HG03103 (cell line): ENCODE data around the gene IL2RG.
A peak's percentile ranks its signal among the peaks of the same experiment; 100 is the strongest.

ENCODE experiments used
- ATAC-seq: cut with Tn5 transposase; IDR thresholded peaks from one replicate; pipeline ENCODE4 v1.9.1; 2021; ENCODE audit warnings: low read depth; ENCODE audit not compliant: unreplicated experiment

IL2RG gene

GRCh38 chrX:71111141-71111843 is at the start of gene IL2RG:
Gene IL2RG, minus strand, starts transcription at chrX:71111577. Its CDS starts 38 bp downstream, at chrX:71111539.
- ATAC-seq: peak; percentile 89

DNA sequence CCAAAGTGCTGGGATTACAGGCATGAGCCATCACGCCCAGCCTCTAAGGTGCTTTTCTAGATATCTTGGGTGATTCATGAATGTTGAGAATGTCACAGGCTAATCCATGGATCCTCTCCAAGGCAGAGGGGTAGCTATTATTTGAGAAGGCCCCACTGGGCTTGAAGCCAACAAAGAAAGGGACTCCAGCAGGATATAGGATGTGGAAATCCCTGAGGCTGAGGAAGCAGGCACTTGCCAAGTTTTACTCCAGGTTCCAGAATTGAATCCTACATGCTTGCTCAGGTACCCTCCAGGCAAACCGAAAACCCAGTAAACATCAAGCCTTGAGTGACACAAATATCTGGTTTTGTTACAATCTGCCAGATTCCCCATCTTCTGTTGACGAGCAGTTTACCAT is 49.1 kb upstream of the IL2RG start:
- ATAC-seq: no peak

DNA sequence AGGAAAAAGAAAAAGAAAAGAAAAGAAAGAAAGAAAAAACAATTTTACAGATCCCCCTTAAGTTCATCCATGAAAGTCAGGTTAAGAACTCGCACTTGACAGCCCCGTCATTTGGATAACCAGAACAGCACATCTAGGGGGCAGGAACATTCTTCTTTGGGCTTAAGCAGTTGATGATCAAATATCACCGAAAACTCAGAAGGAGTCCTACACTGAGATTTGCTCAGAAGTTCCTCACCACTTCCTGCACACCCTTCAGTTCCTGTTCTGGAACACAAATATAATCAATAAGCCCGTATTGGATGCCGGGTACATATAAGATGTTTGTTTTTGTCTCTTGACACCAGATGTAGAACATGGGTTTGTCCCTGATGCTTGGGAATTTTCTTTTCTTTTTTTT is 48.0 kb upstream of the IL2RG start:
- no peak for ATAC-seq

GRCh38 chrX:71158603-71159002 is 47.2 kb upstream of the IL2RG start:
- no peak for ATAC-seq

- ATAC-seq: no peak
Observed at GRCh38 chrX:71154641-71155040, 43.3 kb upstream of the IL2RG start.

GRCh38 chrX:71154196-71154595 is 42.8 kb upstream of the IL2RG start:
- ATAC-seq: no peak

- ATAC-seq: no peak
Observed at GRCh38 chrX:71151366-71151765, 40.0 kb upstream of the IL2RG start.

GRCh38 chrX:71148278-71148663 is 36.9 kb upstream of the IL2RG start:
- ATAC-seq: no peak

DNA sequence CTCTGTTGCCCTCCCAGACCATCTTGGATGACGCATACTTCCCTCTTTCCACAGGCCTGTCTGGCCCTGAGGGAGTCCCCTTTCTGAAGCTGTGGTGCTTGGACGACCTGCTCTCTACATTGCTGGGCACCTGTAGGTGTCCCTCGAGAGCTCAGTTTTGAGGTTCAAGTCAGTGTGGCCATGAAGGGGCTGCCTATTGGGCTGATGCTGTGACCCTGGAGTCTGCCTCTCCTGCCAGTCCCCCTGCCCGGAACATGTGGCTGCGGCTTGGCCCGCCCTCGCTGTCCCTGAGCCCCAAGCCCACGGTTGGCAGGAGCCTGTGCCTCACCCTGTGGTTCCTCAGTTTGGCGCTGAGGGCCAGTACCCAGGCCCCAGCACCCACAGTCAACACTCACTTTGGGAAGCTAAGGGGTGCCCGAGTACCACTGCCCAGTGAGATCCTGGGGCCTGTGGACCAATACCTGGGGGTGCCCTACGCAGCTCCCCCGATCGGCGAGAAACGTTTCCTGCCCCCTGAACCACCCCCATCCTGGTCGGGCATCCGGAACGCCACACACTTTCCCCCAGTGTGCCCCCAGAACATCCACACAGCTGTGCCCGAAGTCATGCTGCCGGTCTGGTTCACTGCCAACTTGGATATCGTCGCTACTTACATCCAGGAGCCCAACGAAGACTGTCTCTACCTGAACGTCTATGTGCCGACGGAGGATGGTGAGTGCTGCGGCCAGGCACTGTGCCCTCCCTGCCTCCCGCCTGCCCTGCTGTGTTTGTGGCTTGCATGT is 36.3 kb upstream of the IL2RG start:
- no peak for ATAC-seq

GRCh38 chrX:71144651-71145050 is 33.3 kb upstream of the IL2RG start, which contains the start of gene NLGN3:
Gene NLGN3, plus strand, starts transcription at chrX:71144841. Its CDS starts 2,909 bp downstream, at chrX:71147750.
- no peak for ATAC-seq

GRCh38 chrX:71143508-71143907 is 32.1 kb upstream of the IL2RG start:
- no peak for ATAC-seq

- no peak for ATAC-seq
Observed at GRCh38 chrX:71140440-71140839, 29.1 kb upstream of the IL2RG start.

GRCh38 chrX:71131510-71131909 is 20.1 kb upstream of the IL2RG start:
- ATAC-seq: no peak

GRCh38 chrX:71128915-71129765 is 17.8 kb upstream of the IL2RG start:
- no peak for ATAC-seq

DNA sequence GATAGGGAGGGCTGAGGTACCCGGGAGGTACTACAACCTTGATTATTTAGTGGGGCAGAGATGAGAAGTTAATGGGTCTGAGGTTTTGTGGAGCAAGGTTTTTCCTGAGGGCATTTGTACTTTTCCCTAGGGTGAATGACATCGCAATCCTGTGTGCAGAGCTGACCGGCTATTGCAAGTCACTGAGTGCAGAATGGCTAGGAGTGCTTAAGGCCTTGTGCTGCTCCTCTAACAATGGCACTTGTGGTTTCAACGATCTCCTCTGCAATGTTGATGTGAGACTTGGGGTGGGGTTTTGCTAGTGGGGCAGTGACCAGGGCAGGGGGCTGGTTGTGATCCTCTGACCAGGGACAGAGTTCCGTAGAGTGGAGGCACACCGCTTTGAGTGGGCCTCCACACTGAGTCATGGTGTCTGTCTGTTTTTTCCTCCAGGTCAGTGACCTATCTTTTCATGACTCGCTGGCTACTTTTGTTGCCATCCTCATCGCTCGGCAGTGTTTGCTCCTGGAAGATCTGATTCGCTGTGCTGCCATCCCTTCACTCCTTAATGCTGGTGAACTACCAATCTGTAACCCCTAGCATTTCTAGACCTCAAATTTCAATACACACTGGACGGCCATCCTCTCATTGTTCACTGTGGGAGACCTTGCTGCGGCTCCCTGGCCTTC is 16.9 kb upstream of the IL2RG start:
- ATAC-seq: no peak

DNA sequence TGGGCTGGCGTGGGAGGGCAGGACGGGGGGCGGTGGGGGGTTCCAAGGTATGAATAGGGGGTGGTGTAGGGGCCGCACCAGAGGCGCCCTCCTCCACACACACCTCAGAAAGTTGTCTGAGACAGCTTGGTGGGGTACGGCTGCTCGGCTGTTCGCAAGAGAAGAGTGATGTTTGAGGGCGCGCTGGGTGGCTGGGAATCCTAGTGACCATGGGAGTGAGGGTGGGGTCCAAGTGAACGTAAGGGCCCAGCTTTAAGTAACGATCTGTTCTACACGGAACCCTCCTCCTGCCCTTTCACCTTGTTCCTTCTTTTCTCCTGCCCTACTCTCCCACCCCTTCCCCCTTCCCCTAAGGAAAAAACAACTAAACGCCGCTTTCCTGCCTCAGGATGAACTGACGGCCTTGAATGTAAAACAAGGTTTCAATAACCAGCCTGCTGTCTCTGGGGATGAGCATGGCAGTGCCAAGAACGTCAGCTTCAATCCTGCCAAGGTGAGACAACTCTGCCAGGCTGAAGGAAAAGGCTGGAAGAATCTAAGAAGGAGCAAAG is 7.7 kb upstream of the IL2RG start:
- no peak for ATAC-seq

DNA sequence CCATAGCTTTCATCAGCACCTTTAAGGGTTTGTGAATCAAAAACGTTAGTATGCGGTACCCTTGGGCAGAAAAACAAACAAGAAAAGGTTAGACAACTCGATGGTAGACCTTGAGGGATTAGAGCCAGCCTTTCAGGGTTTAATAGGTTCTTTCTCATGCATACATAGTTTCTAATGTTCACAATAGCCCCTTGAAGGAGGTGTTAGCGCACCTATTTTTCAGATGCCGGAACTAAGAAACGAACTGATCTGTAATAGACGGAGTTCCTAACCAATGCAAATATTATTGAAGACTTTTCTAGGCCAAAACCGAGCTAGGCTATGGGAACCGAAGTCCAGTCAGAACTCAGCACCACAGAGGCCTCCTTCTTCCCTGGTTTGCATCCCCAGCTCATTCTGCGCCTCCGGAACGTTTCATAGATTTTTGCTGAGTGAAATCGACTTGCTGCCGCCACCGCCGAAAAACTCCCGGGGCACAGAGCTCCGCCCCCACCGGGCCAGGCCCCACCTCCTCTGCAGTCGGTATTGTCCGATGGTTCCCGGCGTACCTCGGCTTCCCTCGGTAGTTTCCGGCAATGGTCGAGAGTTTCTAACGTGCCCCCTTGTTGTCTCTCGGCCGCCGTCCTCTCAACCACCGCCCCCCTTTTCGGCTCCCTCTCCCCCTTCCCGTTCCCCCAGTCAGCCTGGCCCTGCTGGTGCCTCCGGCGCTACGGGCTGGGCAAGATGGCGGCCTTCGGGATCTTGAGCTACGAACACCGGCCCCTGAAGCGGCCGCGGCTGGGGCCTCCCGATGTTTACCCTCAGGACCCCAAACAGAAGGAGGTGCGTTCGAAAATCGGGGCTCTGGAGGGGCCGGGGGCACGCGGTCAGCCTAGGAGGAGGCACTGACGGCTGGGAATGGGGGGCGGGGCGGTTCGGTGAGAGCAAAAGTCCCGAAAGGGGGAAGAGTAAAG is 6.9 kb upstream of the IL2RG start, which contains the start of gene MED12:
Gene MED12, plus strand, starts transcription at position 565 of the 953 bp plus-strand sequence. Its CDS starts 159 bp downstream, at position 724.
- ATAC-seq: peak; percentile 82

DNA sequence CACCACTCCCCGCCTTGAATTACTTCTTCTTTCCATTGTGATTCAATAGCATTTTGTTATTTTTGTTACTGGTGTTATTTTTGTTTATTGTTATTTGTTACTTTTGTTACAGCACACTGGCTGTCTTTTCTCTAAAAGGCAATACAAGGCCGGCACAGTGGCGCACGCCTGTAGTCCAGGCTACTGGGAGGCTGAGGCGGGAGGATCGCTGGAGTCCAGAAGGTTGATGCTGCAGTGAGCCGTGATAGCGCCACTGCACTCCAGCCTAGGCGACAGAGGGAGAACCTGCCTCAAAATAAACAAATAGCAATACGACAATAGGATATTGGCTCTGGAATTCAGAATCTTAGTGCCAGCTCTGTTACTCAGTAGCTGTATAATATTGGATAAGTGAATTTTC is 6.0 kb upstream of the IL2RG start:
- ATAC-seq: no peak

GRCh38 chrX:71111921-71112431 is 599 bp upstream of the IL2RG start:
- no peak for ATAC-seq
